GM23248 (cell line): ENCODE measurements around the gene GASK1A. TPM values are rescaled to one million over a fixed set of nuclear protein-coding genes. Genes with fewer than 3 reads are reported as not detected.
A peak's percentile ranks its signal among the peaks of the same experiment; 100 is the strongest.

Source experiments
- DNase-seq: peaks from one replicate; pipeline ENCODE4 v3.0.0-alpha.2; 2015
- H2AFZ ChIP-seq: fragments of 200-600 bp; sonication (generic); 2 replicates; pipeline ENCODE4 v1.6.1; 2016; ENCODE audit warnings: antibody characterized with exemption
- H3F3A ChIP-seq: fragments of 200-600 bp; sonication (generic); 2 replicates; pipeline ENCODE4 v1.6.1; 2016; ENCODE audit warnings: mild to moderate bottlenecking, antibody characterized with exemption, mixed run types; ENCODE audit not compliant: insufficient read depth
- H3K27ac ChIP-seq: fragments of 200-600 bp; sonication (generic); 2 replicates; pipeline ENCODE4 v1.5.1; 2016; ENCODE audit warnings: mild to moderate bottlenecking
- H3K27me3 ChIP-seq: fragments of 200-600 bp; sonication (generic); replicated peaks from 2 replicates; pipeline ENCODE4 v1.6.1; 2016; ENCODE audit warnings: mild to moderate bottlenecking; ENCODE audit not compliant: insufficient read depth
- H3K36me3 ChIP-seq: fragments of 200-600 bp; sonication (generic); 2 replicates; pipeline ENCODE4 v1.6.1; 2016; ENCODE audit warnings: low read depth, mild to moderate bottlenecking
- H3K4me1 ChIP-seq: fragments of 200-600 bp; sonication (generic); 2 replicates; pipeline ENCODE4 v1.6.1; 2016; ENCODE audit warnings: mild to moderate bottlenecking; ENCODE audit not compliant: insufficient read depth
- H3K4me2 ChIP-seq: fragments of 200-600 bp; sonication (generic); one replicate; pipeline ENCODE4 v1.6.1; 2016; ENCODE audit warnings: mild to moderate bottlenecking; ENCODE audit not compliant: unreplicated experiment
- H3K4me3 ChIP-seq: fragments of 200-600 bp; sonication (generic); 2 replicates; pipeline ENCODE4 v1.5.1; 2016; ENCODE audit warnings: mild to moderate bottlenecking
- H3K79me2 ChIP-seq: fragments of 200-600 bp; sonication (generic); 2 replicates; pipeline ENCODE4 v1.6.1; 2016; ENCODE audit warnings: mild to moderate bottlenecking; ENCODE audit not compliant: insufficient read depth
- H3K9ac ChIP-seq: fragments of 200-600 bp; sonication (generic); 2 replicates; pipeline ENCODE4 v1.6.1; 2016; ENCODE audit warnings: mild to moderate bottlenecking
- H3K9me2 ChIP-seq: fragments of 200-600 bp; sonication (generic); 2 replicates; pipeline ENCODE4 v1.6.1; 2016; ENCODE audit warnings: mixed run types, mild to moderate bottlenecking, moderate library complexity; ENCODE audit not compliant: insufficient read depth
- H3K9me3 ChIP-seq: fragments of 200-600 bp; sonication (generic); one replicate; pipeline ENCODE4 v1.6.1; 2017; ENCODE audit warnings: low read depth
- H4K20me1 ChIP-seq: fragments of 200-600 bp; sonication (generic); 2 replicates; pipeline ENCODE4 v1.6.0; 2016; ENCODE audit not compliant: insufficient read depth
- EZH2 ChIP-seq: fragments of 200-600 bp; sonication (generic); IDR thresholded peaks from 2 replicates; pipeline ENCODE4 v1.6.1; 2018; ENCODE audit warnings: antibody characterized with exemption, mild to moderate bottlenecking; ENCODE audit not compliant: insufficient read depth, poor library complexity, severe bottlenecking
- EZH2phosphoT487 ChIP-seq: fragments of 200-600 bp; sonication (generic); IDR thresholded peaks from 2 replicates; pipeline ENCODE4 v1.6.1; 2018; ENCODE audit warnings: antibody characterized with exemption, moderate library complexity, mild to moderate bottlenecking, low read depth; ENCODE audit not compliant: insufficient read depth
- WGBS, 2 experiments: methylation state at CpG; one replicate each; pipeline ENCODE4 v1.1.6; 2015 to 2017; ENCODE audit warnings: low lambda C conversion rate in 2 of 2, low coverage in 1 of 2; ENCODE audit errors: missing lambda C conversion rate in 2 of 2; 5-methylcytosine and 5-hydroxymethylcytosine counted together
- in situ Hi-C: fragments of 300-500 bp; cut with MboI; formaldehyde crosslinking; loops from 2 replicates; pipeline ENCODE4 v1.15.0; 2020
- polyA plus RNA-seq: library from polyadenylated mRNA; unstranded; fragments of >200 nt; fragmentation: Nextera tagmentation; extraction: Ambion mirVana; gene quantifications from 2 replicates; pipeline ENCODE4 v1.2.1, GENCODE V29; 2016
- total RNA-seq: library from RNA; depleted of rRNA; stranded (reverse); fragments of >200 nt; shearing (Covaris generic); gene quantifications from 2 replicates; pipeline ENCODE4 v1.2.3, GENCODE V29; 2014

Gene GASK1A
- total and polyA plus RNA-seq, 2 experiments from 2014 or later = 0.08 to 1.8 TPM

DNA sequence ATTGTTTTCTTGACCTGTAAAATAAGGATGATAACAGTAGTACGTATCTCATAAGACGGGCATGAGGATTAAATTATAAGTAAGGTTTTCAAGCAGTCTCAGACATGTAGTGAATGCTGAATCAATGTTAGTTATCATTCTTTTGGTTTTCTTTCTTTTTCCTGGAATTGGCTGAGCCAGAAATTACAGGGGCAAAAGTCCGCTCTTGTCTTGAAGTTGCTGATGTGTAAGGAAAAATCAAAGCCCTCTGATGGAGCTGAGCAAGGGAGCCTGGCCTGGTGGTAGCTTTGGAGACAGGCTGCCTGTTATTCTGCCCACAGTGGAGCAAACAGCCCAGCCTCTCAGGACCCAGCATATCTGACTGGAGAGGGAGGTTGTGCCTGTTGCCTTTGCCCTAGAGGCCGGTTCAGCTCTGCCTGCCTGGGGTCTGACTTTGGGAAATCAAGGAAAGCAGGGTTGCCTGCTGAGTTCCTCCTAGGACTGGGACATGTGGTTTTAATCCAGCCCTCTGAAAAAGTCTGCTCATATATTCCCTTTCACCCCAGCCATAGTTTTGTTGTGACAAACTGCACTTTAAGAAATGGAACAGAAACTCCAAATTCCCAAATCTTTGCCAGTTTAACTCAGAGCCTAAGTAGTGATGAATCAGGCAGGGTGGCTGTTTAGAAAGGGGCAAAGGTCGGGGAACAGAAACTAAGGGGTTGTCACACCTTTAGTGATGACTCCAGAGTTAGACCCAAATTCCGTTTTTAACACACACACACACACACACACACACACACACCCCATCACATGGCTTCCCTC, 40.1 kb downstream of the GASK1A start:
- no peak for TF ChIP-seq EZH2phosphoT487
- TF ChIP-seq EZH2 = no peak
- peaks cover 13% of the 10 kb centered on the region for H3K4me1 ChIP-seq
- 13 to 19% methylated on average over 6 of the region's 6 CpGs for WGBS, 2 experiments
- H3F3A ChIP-seq = peaks cover 5% of the 10 kb centered on the region; the same call in 1 of the 2 replicates
- no peaks in the 10 kb centered on the region for H3K9me3 ChIP-seq
- peak overlapping the region; percentile 44; the same call in 1 of the 2 replicates for H3K27ac ChIP-seq
- DNase-seq = peak; percentile 66
- no peaks in the 10 kb centered on the region for H3K27me3 ChIP-seq
- H3K79me2 ChIP-seq = no peaks in the 10 kb centered on the region
- no peaks in the 10 kb centered on the region for H3K9me2 ChIP-seq
- in situ Hi-C loops = no loop called here
- peak overlapping the region; percentile 17 for H3K4me2 ChIP-seq
- no peaks in the 10 kb centered on the region for H3K36me3 ChIP-seq
- H3K9ac ChIP-seq = no peak overlapping the region
- no peak overlapping the region for H3K4me3 ChIP-seq
- peak overlapping the region; percentile 64 for H2AFZ ChIP-seq
- no peaks in the 10 kb centered on the region for H4K20me1 ChIP-seq

DNA sequence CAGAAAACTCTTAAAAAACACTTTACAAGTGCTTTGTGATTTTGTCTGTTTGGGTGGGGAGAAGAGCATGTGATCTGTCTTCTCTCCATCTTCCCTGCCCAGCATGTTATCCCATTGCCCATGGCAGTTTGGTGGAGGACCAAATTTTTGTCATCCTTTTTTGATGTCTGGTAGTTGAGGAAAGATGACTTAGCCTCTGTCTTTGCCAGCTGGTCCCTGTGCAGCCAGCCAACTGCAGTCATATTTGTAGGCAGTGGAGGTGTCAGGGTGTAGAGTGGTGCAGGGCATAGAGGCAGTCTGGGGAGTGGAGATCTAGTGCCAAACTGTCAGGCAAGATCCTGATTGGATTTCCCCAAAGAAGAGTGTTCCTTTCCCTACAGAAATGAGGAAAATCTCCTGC, 40.7 kb downstream of the GASK1A start:
- Histone ChIP-seq H4K20me1 (no peaks in the 10 kb centered on the region), H3F3A (peaks cover 5% of the 10 kb centered on the region; the same call in 1 of the 2 replicates), H3K9me2 (no peaks in the 10 kb centered on the region), H3K4me2 (no peak overlapping the region), H3K4me1 (peaks cover 13% of the 10 kb centered on the region), H3K36me3 (no peaks in the 10 kb centered on the region), H3K4me3 (no peak overlapping the region), H3K79me2 (no peaks in the 10 kb centered on the region), H3K9ac (no peak overlapping the region), H2AFZ (no peak overlapping the region), H3K27me3 (no peaks in the 10 kb centered on the region), H3K9me3 (no peaks in the 10 kb centered on the region), H3K27ac (no peak overlapping the region)
- in situ Hi-C loops = no loop called here
- TF ChIP-seq EZH2phosphoT487 (no peak), EZH2 (no peak)
- peak; percentile 30 for DNase-seq

DNA sequence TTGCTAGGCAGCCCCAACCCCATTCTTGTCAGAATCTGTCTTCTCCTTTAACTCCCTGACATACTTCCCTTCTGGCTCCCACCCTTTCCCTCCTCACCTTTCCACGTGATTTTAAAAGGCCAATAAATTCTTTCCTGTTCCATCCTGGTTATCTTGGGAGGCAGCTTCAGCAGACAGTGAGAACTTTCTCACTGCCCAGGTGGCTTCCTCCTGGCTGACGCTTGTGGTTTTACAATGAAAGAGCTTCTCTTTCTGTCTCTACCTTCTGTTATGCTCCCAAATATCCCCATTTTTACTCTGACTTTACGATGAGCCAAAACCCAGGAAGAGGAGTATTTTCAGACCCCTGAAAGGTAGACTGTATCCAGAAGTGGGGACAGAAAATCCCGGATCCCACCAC, 42.1 kb downstream of the GASK1A start:
- 63 to 68% methylated on average over 4 of the region's 4 CpGs for WGBS, 2 experiments
- Histone ChIP-seq H3K9me2 (no peaks in the 10 kb centered on the region), H3K4me2 (no peak overlapping the region), H3K9ac (no peak overlapping the region), H3K79me2 (no peaks in the 10 kb centered on the region), H3F3A (peaks cover 5% of the 10 kb centered on the region; the same call in 1 of the 2 replicates), H3K27ac (no peak overlapping the region), H3K36me3 (no peaks in the 10 kb centered on the region), H3K4me1 (peaks cover 13% of the 10 kb centered on the region), H2AFZ (no peak overlapping the region), H3K9me3 (no peaks in the 10 kb centered on the region), H4K20me1 (no peaks in the 10 kb centered on the region), H3K27me3 (no peaks in the 10 kb centered on the region), H3K4me3 (no peak overlapping the region)
- TF ChIP-seq EZH2 (no peak), EZH2phosphoT487 (no peak)
- in situ Hi-C loops = no loop called here
- no peak for DNase-seq

DNA sequence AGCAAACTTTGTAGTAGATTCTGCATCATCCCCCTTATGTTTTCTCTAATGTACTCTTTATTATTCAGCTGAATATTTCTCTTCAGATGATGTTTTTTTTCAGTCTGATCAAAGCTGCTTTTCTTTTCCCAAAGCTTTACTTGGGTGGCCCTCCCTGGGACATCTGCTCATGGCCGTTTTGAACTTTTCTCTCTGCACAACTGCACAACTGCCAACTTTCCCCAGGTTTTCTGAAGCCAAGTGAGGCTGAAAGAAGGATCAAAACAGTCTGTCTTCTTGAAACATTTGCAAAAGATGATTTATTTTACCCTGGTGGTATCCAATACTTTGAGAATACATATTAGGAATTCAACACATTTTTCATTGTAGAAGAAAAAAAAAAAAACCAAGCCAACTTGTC, 43.0 kb downstream of the GASK1A start:
- peaks cover 13% of the 10 kb centered on the region for H3K4me1 ChIP-seq
- 13 to 18% methylated on average over 1 of the region's 1 CpG for WGBS, 2 experiments
- H3K4me3 ChIP-seq = no peak overlapping the region
- no peak overlapping the region for H3K9ac ChIP-seq
- peaks cover 5% of the 10 kb centered on the region; the same call in 1 of the 2 replicates for H3F3A ChIP-seq
- H3K27ac ChIP-seq = no peak overlapping the region
- H3K9me2 ChIP-seq = no peaks in the 10 kb centered on the region
- no peaks in the 10 kb centered on the region for H3K27me3 ChIP-seq
- H3K36me3 ChIP-seq = no peaks in the 10 kb centered on the region
- in situ Hi-C loops = no loop called here
- H3K4me2 ChIP-seq = no peak overlapping the region
- TF ChIP-seq EZH2phosphoT487 = no peak
- H3K79me2 ChIP-seq = no peaks in the 10 kb centered on the region
- no peak for DNase-seq
- H2AFZ ChIP-seq = no peak overlapping the region
- H4K20me1 ChIP-seq = no peaks in the 10 kb centered on the region
- no peaks in the 10 kb centered on the region for H3K9me3 ChIP-seq
